AG04450 (cell line): Measurements from ENCODE around the gene RASA3. TPM values are rescaled to one million over a fixed set of nuclear protein-coding genes. Genes with fewer than 3 reads are reported as not detected.
"Not testable (repeated sequence)": the region's sequence is repeated elsewhere in the genome, so short reads cannot be mapped to it uniquely, and the experiment has no call there.

Source experiments
- CTCF ChIA-PET: fragments of 300-600, 350-600 bp; formaldehyde crosslinking; extraction: SDS; loops from one replicate; lab custom pipeline; 2022; ENCODE audit warnings: antibody characterized with exemption, inconsistent platforms; lab: Charles Lee
- POLR2A ChIA-PET: fragments of 350-600 bp; formaldehyde crosslinking; extraction: SDS; loops from one replicate; lab custom pipeline; 2021; ENCODE audit warnings: antibody characterized with exemption, inconsistent platforms; lab: Yijun Ruan, JAX
- DNase-seq: peaks from one replicate; pipeline ENCODE4 v3.0.0-alpha.2; 2011; ENCODE audit warnings: low read depth, low spot score
- H3K27ac ChIP-seq: one replicate; pipeline ENCODE4 v1.5.1; 2012; ENCODE audit warnings: low read depth, low read length, control low read depth
- H3K27me3 ChIP-seq: one replicate; pipeline ENCODE4 v1.6.0; 2012; ENCODE audit warnings: low read length; ENCODE audit not compliant: control insufficient read depth, insufficient read depth
- H3K4me3 ChIP-seq: 2 replicates; pipeline ENCODE4 v1.5.1; 2011; ENCODE audit warnings: mild to moderate bottlenecking, low read depth, low read length, control low read depth
- H3K9me3 ChIP-seq: 2 replicates; pipeline ENCODE4 v1.5.1; 2012; ENCODE audit warnings: low read length; ENCODE audit not compliant: control insufficient read depth, insufficient read depth
- polyA plus RNA-seq: library from polyadenylated mRNA; depleted of rRNA; stranded (reverse); fragments of >200 nt; gene quantifications from 2 replicates; pipeline ENCODE4 v1.2.3, GENCODE V29; 2011
- TF ChIP-seq, protein P1 (sequence below): IDR thresholded peaks from 2 replicates; pipeline ENCODE4 v1.5.1; 2011; ENCODE audit warnings: low read depth, low read length, control low read depth, inconsistent platforms

Gene RASA3
- polyA plus RNA-seq, 1 experiment: 25.2 TPM

DNA sequence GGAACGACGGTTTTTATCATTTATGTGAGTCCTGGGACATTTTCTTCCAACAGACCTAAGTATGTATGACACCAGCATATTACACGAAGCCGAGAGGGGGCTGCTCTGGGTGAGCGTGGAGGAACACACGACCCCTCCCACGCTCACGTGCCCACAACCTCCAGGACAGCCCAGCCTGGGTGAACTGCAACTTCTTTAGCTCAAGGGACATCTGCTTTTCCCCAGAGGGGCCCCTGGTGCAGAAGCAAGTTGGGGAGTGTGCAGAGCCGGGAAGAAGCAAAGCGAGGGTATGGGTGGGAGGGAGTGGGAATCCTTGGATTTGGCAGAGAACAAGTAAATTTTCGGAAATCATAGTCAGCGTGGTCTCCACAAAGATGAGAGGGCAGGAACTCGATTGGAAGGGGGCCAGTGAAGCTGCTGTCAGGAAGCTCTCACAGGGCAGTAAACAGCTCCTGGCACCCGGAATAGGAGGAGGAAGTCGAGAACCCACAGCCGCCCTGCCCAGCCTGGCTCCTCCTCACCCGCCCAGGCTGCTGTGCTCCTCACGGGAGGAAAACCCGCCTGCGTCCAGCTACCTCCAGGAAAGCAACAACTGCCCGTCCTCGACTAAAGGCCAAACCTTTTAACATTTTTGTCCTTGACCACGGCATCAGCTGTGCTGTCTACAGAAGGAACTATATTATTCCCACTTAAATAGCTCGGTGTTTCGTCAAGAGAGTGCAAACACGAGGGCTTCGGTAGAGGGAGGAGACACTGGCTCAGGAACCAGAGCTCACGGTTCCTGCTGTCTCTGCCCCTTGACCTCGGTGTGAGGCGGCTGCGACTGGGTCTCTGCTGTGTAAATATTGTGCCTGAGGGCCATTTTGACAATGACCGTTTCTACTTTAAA lies 29.5 kb upstream of the RASA3 start:
- CTCF ChIA-PET: no interaction called here
- Histone ChIP-seq H3K9me3 (peaks cover 5% of the 10 kb centered on the region; the same call in 1 of the 2 replicates), H3K4me3 (peak overlapping the region; percentile 15; the same call in 1 of the 2 replicates), H3K27me3 (peaks cover 43% of the 10 kb centered on the region), H3K27ac (no peak overlapping the region)
- TF ChIP-seq, protein P1, sequence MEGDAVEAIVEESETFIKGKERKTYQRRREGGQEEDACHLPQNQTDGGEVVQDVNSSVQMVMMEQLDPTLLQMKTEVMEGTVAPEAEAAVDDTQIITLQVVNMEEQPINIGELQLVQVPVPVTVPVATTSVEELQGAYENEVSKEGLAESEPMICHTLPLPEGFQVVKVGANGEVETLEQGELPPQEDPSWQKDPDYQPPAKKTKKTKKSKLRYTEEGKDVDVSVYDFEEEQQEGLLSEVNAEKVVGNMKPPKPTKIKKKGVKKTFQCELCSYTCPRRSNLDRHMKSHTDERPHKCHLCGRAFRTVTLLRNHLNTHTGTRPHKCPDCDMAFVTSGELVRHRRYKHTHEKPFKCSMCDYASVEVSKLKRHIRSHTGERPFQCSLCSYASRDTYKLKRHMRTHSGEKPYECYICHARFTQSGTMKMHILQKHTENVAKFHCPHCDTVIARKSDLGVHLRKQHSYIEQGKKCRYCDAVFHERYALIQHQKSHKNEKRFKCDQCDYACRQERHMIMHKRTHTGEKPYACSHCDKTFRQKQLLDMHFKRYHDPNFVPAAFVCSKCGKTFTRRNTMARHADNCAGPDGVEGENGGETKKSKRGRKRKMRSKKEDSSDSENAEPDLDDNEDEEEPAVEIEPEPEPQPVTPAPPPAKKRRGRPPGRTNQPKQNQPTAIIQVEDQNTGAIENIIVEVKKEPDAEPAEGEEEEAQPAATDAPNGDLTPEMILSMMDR: no peak
- no peak for DNase-seq
- POLR2A ChIA-PET: interaction anchor here (0.6 kb wide), 1 partner anchor 192 kb away, joined by 3 read pairs; no protein-coding TSS in a partner anchor

DNA sequence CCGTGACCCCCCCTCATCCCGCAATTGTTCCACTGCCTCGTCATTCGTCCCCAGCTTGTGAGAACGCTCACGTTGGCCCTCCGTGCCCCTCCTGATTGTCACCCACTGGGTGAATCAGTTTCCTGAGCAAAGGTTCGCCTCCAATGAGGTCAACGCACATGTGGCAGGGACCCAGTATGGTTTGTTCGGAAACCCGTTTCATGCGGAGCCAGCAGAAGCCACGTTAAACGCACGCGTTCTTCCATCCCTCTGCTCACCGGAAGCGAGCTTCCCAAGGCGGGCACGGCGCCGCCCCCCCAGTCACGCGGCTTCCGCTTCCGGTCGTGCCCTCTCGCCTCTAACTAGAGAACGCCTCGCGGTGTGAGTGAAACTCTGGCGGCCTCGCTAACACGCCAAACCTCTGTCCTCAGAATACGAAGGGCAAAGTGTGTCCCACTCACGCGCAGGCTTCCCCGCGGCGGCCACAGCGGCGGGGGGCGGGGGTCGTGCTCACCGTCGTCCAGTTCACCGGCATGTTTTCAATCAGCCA lies 28.7 kb upstream of the RASA3 start:
- no peak for DNase-seq
- TF ChIP-seq, protein P1: no peak
- H3K4me3 ChIP-seq: no peak overlapping the region
- CTCF ChIA-PET: no interaction called here
- no peak overlapping the region for H3K27ac ChIP-seq
- peaks cover 5% of the 10 kb centered on the region; the same call in 1 of the 2 replicates for H3K9me3 ChIP-seq
- POLR2A ChIA-PET: no interaction called here
- H3K27me3 ChIP-seq: peaks cover 39% of the 10 kb centered on the region

DNA sequence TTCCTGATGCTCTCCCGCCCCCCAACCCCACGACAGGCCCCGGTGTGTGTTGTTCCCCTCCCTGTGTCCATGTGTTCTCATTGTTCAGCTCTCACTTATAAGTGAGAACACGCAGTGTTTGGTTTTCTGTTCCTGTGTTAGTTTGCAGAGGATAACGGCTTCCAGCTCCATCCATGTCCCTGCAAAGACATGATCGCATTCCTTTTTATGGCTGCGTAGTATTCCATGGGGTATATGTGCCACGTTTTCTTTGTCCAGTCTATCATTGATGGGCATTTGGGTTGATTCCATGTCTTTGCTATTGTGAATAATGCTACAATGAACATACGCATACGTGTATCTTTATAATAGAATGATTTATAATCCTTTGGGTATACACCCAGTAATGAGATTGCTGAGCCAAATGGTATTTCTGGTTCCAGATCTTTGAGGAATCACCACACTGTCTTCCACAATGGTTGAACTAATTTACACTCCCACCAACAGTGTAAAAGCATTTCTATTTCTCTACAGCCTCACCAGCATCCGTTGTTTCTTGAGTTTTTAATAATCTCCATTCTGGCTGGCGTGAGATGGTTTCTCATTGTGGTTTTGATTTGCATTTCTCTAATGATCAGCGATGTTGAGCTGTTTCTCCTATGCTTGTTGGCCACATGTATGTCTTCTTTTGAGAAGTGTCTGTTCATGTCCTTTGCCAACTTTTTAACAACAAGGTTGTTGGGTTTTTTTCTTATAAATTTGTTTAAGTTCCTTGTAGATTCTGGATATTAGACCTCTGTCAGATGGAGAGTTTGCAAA lies 26.6 kb upstream of the RASA3 start:
- CTCF ChIA-PET, POLR2A ChIA-PET, H3K27ac ChIP-seq, DNase-seq, H3K9me3 ChIP-seq, H3K4me3 ChIP-seq: not testable (repeated sequence)
- peaks cover 26% of the 10 kb centered on the region for H3K27me3 ChIP-seq

DNA sequence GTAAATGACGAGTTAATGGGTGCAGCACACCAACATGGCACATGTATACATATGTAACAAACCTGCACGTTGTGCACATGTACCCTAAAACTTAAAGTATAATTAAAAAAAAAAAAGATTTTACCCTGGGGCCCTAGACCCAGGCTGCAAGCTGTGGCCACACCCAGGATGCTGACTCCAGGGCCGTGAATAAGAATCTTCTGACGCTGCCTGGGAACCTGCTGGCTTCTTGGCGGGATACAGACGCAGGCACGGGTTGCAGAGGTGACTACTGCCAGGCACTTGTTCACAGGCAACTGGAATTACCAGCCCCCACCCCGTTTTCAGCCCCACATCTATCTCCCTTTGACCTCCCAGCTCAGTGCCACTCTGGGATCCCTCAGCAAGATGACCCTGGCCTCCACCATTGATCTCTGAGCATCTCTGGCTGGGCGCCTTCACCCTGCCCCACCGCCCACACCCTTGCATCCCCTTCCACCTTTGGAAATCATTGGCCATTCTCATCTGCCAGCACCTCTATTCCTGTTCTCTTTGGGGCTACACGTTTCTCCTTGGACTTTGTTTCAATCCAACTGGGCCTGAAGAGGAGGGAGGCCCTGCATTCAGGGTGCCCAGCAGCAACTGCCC lies 25.6 kb upstream of the RASA3 start:
- H3K27ac ChIP-seq: no peak overlapping the region
- H3K27me3 ChIP-seq: peaks cover 21% of the 10 kb centered on the region
- ChIA-PET POLR2A (no interaction called here), CTCF (no interaction called here)
- H3K4me3 ChIP-seq: no peak overlapping the region
- no peak for DNase-seq
- H3K9me3 ChIP-seq: peaks cover 5% of the 10 kb centered on the region; the same call in 1 of the 2 replicates
- TF ChIP-seq, protein P1: no peak
